ENCODE measurements around the gene SMAD9. TPM values are rescaled to one million over a fixed set of nuclear protein-coding genes. Genes with fewer than 3 reads are reported as not detected.
A peak's percentile ranks its signal among the peaks of the same experiment; 100 is the strongest.

Gene SMAD9
- 16.8 and 25.9 TPM in 2 replicates for total RNA-seq (2014; rRNA removed; shearing (Covaris generic))

DNA sequence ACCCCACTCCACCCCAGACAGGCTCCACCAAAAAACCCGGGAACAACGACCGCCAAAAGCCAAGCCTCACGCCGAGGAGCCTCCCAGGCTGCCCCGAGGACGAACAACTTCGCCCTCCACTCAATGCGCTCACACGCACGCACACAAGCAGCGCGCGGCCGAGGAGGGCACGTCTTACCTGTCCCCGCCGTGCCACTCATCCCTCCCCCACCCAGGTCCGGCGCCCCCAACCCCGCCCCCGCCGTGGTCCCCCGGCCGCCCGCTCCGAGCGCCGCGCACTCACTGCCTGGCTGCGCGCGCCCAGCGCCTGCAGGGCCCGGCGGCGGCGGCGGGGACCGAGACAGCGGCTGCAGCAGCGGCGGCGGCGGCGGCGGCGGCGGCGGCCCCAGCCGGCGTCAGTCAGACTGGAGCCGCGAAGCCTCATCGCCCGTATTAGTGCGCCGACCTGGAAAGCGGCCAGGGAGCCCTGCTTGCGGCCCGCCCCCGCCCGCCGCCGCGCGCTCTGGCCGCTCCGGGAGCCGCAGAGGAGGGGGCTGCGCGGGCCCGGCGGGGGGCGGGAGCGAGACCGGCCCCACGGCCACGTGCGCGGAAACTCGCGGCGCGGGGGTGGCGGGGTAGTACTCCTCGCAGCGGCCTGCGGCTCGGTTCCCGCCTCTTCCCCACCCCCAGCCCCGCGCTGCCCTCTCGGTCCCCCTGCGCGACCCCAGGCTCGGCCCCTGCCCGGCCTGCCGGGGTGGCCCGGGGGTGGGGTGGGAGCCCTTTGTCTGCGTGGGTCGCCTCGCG lies at the start of gene SMAD9:
SMAD9 (minus strand) TSS at position 406 of the 783 bp plus-strand sequence. CDS start 40,549 bp downstream, outside the sequence.
- H3K4me1 ChIP-seq (replicated peaks) = peaks cover 28% of the 10 kb centered on the region
- peak; percentile 20 to 85 for DNase-seq (ENCODE audit: low read depth in 1 of 2, low spot score in 2 of 2)
- no peaks in the 10 kb centered on the region for H3K27me3 ChIP-seq (replicated peaks)
- H3K4me3 ChIP-seq = peak within 1 kb of the TSS; percentile 51
- H3K27ac ChIP-seq = peak within 1 kb of the TSS; percentile 93
- no peaks in the 10 kb centered on the region for H3K9me3 ChIP-seq (replicated peaks)
- no peaks in the 10 kb centered on the region for H3K36me3 ChIP-seq

DNA sequence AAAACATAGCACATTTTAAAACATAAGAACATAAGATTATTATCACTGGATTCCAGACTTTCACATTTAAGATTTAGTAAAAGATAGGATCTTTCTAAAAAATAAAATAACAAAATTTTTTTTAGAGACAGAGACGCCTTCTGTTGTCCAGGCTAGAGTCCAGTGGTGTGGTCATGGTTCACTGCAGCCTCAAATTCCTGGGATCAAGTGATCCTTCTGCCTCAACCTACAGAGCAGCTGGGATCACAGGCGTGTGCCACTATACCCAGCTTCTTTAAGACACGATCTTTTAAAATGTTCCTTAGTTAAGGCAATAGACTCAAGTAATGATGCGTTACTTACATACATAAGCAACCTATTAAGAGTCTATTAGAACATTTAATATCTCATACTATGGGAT lies 46.4 kb upstream of the SMAD9 start:
- Histone ChIP-seq H3K4me3 (no peak overlapping the region), H3K27me3 (replicated peaks) (no peaks in the 10 kb centered on the region), H3K27ac (peak overlapping the region; percentile 36; the same call in 1 of the 2 replicates), H3K4me1 (replicated peaks) (peaks cover 11% of the 10 kb centered on the region), H3K9me3 (replicated peaks) (no peaks in the 10 kb centered on the region), H3K36me3 (peaks cover 46% of the 10 kb centered on the region)
- DNase-seq (ENCODE audit: low read depth in 1 of 2, low spot score in 2 of 2) = no peak

DNA sequence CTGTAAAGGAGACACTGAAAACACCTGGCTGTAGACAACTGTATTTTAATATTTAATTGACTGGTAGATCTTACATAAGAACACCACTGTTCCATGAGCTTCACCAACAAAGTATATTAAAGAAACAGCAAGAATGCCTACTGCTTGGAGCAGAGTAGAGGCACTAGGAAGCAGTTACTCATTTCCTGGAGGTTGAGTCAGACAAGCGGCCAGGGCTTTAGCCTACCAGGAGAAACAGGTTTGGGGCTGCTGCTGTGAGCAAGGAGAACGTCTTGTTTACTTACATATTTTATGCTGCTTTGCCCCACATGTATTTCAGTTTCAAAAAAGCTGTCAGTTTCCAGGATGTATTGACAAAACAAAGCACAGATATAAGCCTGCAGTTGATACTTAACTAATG lies 45.7 kb upstream of the SMAD9 start:
- Histone ChIP-seq H3K4me3 (no peak overlapping the region), H3K27ac (peak overlapping the region; percentile 36), H3K4me1 (replicated peaks) (peaks cover 11% of the 10 kb centered on the region), H3K36me3 (peaks cover 45% of the 10 kb centered on the region), H3K9me3 (replicated peaks) (no peaks in the 10 kb centered on the region), H3K27me3 (replicated peaks) (no peaks in the 10 kb centered on the region)
- DNase-seq (ENCODE audit: low read depth in 1 of 2, low spot score in 2 of 2) = peak; percentile 22 to 51

DNA sequence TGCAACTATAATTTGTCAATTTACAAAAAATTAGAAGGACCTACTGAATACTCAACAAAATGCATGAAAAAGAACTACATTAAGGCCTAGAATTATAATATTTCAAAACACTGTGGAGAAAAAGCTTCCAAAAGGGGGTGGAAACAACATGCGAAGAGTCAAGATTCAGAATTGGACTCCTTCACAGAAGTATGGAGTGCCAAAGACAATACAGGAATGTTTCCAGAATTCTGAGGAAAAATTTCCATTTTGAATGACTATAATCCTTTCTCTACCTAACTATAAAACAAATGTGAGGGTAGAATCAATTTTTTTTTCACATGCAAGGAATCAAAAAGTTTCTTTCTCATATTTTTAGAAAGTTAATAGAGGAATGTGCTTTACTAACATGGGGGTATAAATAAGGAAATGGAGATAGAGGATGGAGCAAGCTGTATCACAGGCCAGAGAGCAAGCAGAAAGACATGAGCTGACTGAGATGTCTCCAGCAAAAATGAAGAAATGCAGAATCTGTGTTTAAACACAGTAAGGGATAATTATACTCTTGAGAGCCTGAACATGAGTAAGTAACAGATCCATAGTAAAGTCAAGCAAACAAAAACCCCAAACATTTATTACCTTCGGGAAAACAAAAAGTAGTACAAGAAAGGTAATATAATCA lies 39.5 kb upstream of the SMAD9 start:
- Histone ChIP-seq H3K4me1 (replicated peaks) (no peaks in the 10 kb centered on the region), H3K4me3 (no peak overlapping the region), H3K9me3 (replicated peaks) (no peaks in the 10 kb centered on the region), H3K36me3 (peaks cover 30% of the 10 kb centered on the region), H3K27me3 (replicated peaks) (no peaks in the 10 kb centered on the region), H3K27ac (no peak overlapping the region)
- DNase-seq (ENCODE audit: low read depth in 1 of 2, low spot score in 2 of 2) = no peak

DNA sequence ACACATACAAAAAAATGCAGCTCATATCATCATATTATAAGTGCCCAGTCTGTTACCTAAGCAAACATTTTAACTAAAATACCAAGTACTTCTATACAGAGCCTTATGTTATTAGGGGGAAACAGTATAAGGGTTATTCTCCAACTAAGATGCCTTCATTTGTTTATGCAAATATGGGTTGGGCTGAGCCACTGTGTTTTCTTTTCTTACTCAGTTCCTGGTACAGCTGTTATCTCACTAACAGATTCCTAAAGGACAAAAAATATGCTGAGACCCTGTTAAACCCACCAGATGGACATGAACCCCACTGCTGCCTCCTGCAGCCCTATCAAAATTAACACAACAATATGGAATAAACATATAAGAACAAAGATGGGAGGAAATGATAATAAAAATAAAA lies 34.5 kb upstream of the SMAD9 start:
- Histone ChIP-seq H3K27ac (no peak overlapping the region), H3K36me3 (peaks cover 23% of the 10 kb centered on the region), H3K4me3 (no peak overlapping the region), H3K4me1 (replicated peaks) (no peaks in the 10 kb centered on the region), H3K27me3 (replicated peaks) (no peaks in the 10 kb centered on the region), H3K9me3 (replicated peaks) (no peaks in the 10 kb centered on the region)
- no peak for DNase-seq (ENCODE audit: low read depth in 1 of 2, low spot score in 2 of 2)

DNA sequence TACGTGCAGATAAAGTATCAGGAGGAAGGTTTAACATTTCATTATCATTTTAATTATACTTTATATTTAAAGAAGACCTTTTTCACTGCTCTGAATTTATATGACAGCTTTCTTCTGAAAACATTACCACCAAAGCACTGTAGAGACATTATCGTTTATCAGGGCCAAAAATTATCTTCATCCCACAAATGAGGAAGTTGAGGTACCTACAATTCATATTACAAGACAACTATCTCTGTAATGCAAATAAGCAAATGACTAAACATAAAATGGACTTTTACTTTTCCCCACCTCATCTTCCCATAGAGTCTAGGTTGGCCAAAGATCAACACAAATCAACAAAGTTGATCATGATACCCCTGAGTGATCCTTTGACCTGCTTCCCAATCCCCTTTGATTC lies 30.9 kb upstream of the SMAD9 start:
- Histone ChIP-seq H3K4me3 (no peak overlapping the region), H3K27ac (no peak overlapping the region), H3K4me1 (replicated peaks) (no peaks in the 10 kb centered on the region), H3K9me3 (replicated peaks) (no peaks in the 10 kb centered on the region), H3K36me3 (peaks cover 26% of the 10 kb centered on the region), H3K27me3 (replicated peaks) (no peaks in the 10 kb centered on the region)
- no peak for DNase-seq (ENCODE audit: low read depth in 1 of 2, low spot score in 2 of 2)

DNA sequence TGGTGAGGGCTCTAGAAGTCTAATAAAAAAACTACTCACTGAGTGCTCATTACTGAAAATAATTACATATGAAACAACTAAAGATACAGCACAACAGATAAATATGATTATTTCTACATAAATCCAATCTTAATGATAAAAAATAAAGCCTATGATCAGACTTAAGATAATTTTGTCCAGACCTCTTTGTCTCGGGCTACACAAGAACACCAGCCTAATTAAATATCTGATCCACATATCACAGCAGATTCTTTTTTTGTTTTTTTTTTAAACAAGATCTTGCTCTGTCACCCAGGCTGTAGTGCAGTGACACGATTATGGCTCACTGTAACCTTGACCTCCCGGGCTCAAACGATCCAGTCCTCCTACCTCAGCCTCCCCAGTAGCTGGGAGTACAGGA lies 30.3 kb upstream of the SMAD9 start:
- Histone ChIP-seq H3K4me3 (no peak overlapping the region), H3K36me3 (peaks cover 24% of the 10 kb centered on the region), H3K27me3 (replicated peaks) (no peaks in the 10 kb centered on the region), H3K4me1 (replicated peaks) (no peaks in the 10 kb centered on the region), H3K27ac (no peak overlapping the region), H3K9me3 (replicated peaks) (no peaks in the 10 kb centered on the region)
- DNase-seq (ENCODE audit: low read depth in 1 of 2, low spot score in 2 of 2) = no peak

DNA sequence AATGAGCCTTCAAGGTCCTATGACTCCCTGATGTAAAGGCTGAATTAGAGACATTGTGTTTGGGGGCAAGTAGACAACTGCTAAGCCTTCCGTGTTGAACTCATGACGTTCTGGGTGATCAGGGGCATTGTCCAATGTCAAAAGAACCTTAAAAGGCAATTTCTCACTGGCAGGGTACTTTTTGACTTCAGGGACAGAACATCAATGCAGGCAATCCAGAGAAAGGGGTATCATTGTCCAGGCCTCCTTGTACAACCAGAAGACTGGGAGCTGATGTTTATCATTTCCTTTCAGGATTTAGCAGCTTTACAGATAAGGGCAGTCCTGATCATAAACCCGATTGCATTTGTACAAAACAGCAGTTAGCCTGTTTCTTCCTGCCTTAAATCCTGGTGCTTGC lies 25.0 kb upstream of the SMAD9 start:
- Histone ChIP-seq H3K4me3 (no peak overlapping the region), H3K27ac (no peak overlapping the region), H3K27me3 (replicated peaks) (no peaks in the 10 kb centered on the region), H3K4me1 (replicated peaks) (no peaks in the 10 kb centered on the region), H3K9me3 (replicated peaks) (no peaks in the 10 kb centered on the region), H3K36me3 (peaks cover 7% of the 10 kb centered on the region; the same call in 1 of the 2 replicates)
- DNase-seq (ENCODE audit: low read depth in 1 of 2, low spot score in 2 of 2) = no peak

DNA sequence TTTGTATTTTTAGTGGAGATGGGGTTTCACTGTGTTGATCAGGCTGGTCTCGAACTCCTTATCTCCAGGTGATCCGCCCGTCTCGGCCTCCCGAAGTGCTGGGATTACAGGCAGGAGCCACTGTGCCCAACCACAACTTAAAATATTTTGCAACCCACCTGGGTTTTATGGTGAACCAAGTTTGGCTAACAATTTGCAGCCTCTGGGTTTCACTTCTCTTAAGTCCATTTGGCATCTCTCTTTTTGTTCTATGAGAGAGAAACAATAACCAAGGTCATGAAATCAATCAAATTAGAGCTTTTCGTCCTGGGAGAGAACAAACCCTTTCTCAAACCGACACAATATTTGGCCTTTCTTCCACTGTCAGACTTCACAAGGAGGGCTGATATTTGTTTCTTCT lies 5.6 kb upstream of the SMAD9 start:
- no peaks in the 10 kb centered on the region for H3K36me3 ChIP-seq
- H3K9me3 ChIP-seq (replicated peaks) = no peaks in the 10 kb centered on the region
- H3K27me3 ChIP-seq (replicated peaks) = no peaks in the 10 kb centered on the region
- H3K4me1 ChIP-seq (replicated peaks) = peaks cover 2% of the 10 kb centered on the region
- no peak overlapping the region for H3K4me3 ChIP-seq
- no peak for DNase-seq (ENCODE audit: low read depth in 1 of 2, low spot score in 2 of 2)
- no peak overlapping the region for H3K27ac ChIP-seq

DNA sequence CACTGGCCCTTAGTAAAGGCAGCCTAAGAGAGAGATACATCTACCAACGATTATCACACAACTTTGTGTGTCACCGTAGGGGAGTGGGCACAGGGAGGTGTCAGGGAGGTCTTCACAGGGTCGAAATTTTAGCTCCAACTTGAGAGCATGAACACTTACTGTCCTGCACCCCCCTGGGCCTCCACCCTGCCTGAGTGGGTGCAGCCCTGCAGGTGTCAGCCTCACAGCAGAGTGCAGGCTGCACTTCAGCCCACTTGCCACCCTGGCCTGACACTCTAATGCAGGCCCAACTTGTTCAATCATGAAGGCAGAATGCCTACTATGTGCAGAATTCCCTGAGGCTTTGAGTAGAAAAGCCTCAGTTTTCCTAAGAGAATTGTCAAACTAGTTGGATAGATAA lies 4.0 kb upstream of the SMAD9 start:
- no peak for DNase-seq (ENCODE audit: low read depth in 1 of 2, low spot score in 2 of 2)
- H3K4me1 ChIP-seq (replicated peaks) = peaks cover 7% of the 10 kb centered on the region
- no peaks in the 10 kb centered on the region for H3K36me3 ChIP-seq
- no peak overlapping the region for H3K27ac ChIP-seq
- H3K9me3 ChIP-seq (replicated peaks) = no peaks in the 10 kb centered on the region
- no peaks in the 10 kb centered on the region for H3K27me3 ChIP-seq (replicated peaks)
- H3K4me3 ChIP-seq = no peak overlapping the region

DNA sequence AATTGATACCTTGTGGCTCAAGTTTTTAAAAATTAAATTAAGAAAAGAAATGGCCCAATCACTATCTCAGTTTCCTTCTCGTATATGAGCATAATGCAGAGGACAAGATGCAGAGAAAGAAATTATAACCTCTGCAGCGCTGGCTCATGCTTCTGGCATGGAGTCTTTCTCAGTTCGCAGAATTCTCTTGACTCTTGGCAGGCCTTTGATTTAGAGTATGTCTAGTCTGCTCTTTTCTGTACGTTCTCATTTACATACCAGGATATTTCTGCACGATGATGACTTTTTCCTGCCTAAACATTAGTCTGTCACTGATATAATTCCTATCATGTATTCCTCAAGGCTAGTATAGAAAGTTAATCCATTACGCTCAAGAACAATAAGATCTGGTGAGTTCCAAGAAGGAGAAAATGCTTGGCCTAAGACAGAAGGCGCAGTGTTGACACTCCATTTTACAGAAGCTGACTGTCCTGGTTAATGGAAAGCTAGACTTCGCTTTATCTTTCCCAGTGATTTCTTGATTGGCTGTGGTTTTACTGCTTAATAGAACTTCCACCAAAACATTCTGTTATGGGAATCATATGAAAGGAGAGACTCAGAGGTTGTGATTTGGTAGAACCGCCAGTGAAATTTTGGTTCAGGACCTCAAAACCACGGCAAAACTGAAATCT lies 1.7 kb upstream of the SMAD9 start:
- H3K36me3 ChIP-seq = no peaks in the 10 kb centered on the region
- no peak overlapping the region for H3K27ac ChIP-seq
- no peak overlapping the region for H3K4me3 ChIP-seq
- no peak for DNase-seq (ENCODE audit: low read depth in 1 of 2, low spot score in 2 of 2)
- no peaks in the 10 kb centered on the region for H3K9me3 ChIP-seq (replicated peaks)
- H3K27me3 ChIP-seq (replicated peaks) = no peaks in the 10 kb centered on the region
- H3K4me1 ChIP-seq (replicated peaks) = peaks cover 20% of the 10 kb centered on the region

DNA sequence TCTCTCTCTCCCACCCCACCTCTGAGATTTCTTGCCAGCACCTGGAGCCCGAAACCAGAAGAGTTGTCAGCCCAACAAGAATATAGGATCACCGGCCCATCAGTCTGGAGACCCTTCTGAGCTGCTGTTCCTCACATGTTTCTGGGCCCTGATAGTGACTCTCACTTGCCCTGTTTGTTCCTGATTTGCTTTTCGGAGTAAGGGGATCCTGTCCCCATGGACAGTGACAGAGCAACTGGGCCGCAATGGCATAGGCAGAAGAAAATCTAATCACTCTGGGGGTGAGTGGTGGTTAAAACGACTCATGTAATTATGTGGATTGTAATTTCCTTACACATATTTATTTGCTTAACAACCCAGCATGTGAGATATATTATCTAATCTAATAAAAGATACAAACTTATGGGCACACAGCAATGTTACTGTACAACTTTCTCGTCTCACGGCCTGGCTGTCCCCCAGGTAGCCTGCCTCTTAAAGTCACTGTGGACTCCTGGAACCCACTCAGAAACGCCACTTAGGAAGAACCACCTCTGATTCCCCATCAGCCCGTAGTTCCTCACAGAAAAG lies 663 bp upstream of the SMAD9 start:
- Histone ChIP-seq H3K4me1 (replicated peaks) (peaks cover 28% of the 10 kb centered on the region), H3K27ac (peak overlapping the region; percentile 64)
- DNase-seq (ENCODE audit: low read depth in 1 of 2, low spot score in 2 of 2) = peak in 1 of 2 experiments; percentile 12

DNA sequence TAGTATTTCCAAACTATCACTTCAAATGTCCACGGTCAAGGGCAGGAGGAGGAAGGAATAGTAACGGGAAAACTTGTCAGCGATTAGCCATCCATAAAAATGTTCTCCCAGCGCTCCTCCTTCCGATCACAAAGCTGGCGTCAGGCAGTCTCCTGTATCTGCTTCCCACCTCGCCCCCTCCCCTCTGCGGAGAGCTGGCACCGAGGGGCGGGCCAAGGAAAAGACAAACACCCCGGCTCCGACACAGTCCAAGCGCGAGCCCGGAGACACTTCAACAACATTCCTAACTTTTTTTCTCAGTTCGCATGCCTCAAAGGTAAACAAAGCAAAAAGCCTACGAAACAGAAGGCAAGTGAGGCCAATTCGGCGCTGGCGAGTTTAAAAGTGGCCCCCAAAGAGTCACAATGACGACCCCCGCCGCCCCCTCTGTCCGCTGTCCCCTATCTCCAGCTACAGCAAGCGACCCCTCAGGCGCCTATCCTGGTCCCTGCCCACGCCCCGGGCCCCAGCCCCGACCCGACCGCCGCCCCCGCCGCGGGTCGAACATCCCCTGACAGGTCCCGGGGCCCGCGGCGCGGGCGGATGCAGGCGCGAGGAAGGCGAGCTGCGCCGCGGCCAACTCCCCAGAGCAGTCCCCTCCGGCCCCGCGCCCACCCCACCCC lies 736 bp downstream of the SMAD9 start:
- Histone ChIP-seq H3K4me3 (peak overlapping the region; percentile 51), H3K36me3 (peaks cover 4% of the 10 kb centered on the region; the same call in 1 of the 2 replicates), H3K27ac (peak overlapping the region; percentile 93), H3K27me3 (replicated peaks) (no peaks in the 10 kb centered on the region), H3K4me1 (replicated peaks) (peaks cover 28% of the 10 kb centered on the region), H3K9me3 (replicated peaks) (no peaks in the 10 kb centered on the region)
- peak; percentile 82 to 87 for DNase-seq (ENCODE audit: low read depth in 1 of 2, low spot score in 2 of 2)

More for the DNA sequence above, 663 bp upstream of the SMAD9 start:
- H3K9me3 ChIP-seq (replicated peaks) = no peaks in the 10 kb centered on the region
- H3K36me3 ChIP-seq = no peaks in the 10 kb centered on the region
- H3K27me3 ChIP-seq (replicated peaks) = no peaks in the 10 kb centered on the region
- H3K4me3 ChIP-seq = peak overlapping the region; percentile 51
